Head of caudate nucleus (tissue), 42 donors: ENCODE data around the gene AKNA.

Source experiments
- DNase-seq, 42 donors: peaks; one replicate each; pipeline versions ENCODE4 v3.0.0 to v3.0.0-alpha.2; 2020 to 2021; ENCODE audit warnings: mixed read lengths in 7 of 42
- intact Hi-C: fragments of 100-400 bp; cut with DNase I; formaldehyde crosslinking; loops from one replicate; pipeline ENCODE4 v1.15.0; 2022

Gene AKNA

DNA sequence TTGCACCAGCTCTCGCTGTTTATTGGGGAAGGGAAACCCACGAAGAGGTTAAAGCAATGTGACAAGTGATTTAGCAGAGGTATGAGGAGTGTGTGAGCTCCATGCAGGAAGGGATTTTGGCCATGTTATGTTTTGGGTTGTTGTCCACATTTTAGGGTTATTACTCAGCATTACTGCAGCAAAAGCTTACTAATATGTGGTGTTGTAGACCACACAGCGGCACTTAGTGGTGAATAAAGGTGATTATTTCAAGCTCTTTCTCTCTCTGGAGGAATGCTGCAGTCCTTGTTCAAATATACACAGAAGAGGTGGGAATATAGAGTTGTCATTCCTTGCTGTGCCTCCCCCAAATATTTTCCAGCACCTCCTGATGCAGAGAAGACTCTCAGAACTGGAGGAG is 29.7 kb upstream of the AKNA start:
- intact Hi-C loops, result no loop called here
- DNase-seq, result no peak

DNA sequence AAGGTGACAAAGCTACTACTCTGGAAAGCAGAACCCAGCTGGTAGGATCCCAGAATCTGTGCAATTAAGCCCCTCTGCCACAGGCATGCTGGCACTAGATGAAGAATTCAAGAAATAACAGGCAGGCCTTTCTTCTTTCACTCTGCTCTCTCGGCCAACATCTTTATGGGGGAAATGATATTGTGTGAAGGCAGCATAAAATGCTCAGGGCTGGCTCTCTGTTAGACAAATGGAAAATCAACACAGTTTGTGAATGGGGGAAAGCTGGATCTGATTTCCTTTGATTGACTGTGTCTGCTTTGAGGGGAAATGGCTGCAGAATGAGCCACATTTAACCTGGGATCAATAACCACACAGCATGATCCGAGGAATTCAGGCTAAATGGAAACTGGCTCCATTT is 29.1 kb upstream of the AKNA start:
- intact Hi-C loops, result no loop called here
- no peak for DNase-seq

DNA sequence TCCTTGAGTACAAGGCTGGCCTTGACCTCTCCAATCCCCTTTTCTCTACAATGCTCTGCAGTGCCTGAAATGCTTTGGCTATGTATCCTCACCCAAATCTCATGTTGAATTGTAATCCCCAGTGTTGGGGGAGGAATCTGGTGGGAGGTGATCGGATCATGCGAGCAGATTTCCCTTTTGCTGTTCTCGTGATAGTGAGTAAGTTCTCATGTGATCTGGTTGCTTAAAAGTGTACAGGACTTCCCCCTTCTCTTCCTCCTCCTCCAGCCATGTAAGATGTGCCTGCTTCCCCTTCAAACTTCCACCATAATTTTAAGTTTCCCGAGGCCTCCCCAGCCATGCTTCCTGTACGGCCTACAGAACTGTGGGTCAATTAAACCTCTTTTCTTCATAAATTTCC is 28.5 kb upstream of the AKNA start:
- peak in 6 of 42 donors; percentile 28 to 53 (median 36) for DNase-seq
- intact Hi-C loops, result no loop called here

DNA sequence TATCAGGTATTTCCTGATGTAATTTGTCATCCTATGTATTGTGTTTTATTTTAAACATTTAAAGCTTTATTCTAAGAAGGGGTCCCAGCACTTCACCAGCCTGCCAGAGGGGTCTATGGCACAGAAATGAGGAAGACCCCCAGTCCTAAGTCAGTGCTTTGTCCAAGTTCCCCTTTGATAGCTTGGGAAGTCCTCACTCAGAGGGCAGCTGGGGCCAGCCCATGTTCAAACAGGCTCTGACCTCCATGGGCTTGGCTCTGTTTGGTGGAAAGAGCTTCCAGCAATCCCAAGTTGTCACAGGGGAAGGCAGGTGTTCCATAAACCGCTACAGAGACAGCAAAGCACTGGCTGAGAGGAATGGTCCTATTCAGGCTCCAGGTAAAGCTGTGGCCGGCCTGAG is 26.6 kb upstream of the AKNA start:
- no peak for DNase-seq
- intact Hi-C loops, result no loop called here

DNA sequence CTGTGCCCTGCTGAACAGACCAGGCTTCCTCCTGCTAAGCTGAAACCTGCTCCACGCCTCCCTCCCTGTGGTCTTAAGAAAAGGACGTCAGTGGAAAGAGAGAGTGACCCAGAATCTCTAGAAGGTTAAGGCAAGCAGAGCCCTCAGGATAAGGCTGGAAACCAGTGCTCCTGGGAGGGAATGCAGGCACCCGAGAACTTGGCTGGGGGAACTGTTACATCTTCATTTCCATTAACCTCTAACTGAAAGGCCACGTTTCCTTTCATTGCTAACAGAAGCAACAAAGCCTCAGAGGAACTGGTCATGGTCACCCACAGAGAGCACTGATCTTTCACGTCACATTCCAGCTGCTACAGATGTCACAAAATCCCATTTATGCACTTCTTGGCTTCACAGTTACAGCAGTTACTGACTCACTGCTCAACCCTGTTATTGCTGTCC is 26.1 kb upstream of the AKNA start:
- intact Hi-C loops, result no loop called here
- no peak for DNase-seq

DNA sequence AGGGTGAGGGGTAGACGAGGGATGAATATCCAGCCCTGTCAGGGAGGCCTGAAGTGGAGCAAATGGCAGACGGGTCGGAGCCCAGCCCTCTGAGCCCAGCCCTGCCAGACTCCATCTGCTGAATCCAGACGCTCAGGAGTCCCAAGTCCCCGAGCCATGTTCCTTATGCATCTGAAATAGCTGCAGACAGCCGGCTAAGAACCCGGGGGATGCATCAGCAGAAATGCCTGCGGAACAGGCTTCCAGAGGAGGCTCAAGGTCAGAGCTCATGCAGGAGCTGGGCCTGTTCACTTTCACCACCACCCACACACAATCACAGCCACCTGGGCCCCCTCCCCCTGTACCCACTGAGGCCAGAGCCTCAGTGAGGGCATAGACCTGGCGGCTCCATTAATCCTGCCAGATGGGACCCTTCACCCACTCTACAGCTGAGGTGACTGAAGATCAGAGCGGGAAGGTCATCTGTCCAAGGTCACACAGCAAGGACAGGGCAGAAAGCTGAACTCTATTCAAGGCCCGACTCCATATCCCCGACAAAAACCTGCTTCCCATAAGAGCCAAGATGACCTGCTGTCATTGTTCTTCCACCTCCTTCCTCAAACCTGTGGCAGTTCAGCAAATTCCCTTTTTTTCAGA is 24.4 kb upstream of the AKNA start:
- DNase-seq, result no peak

DNA sequence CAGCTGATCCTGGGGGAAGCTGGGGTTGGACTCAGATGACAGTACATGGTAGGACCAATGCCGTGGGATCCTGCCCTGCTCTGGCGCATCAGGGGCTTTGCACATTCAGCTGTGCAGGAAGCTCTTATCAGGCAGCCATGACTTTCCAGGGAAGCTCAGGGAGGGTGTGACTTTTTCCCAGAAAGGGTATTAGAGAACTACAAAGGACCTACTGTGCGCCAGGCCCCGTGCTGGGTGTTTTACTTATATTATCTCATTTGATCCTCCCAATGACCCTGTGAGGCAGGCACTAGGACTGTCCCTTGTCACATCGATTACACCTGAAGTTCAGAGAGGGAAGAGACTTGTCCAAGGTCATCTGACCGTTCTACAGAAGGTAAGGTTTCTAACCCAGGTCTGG is 23.7 kb upstream of the AKNA start:
- intact Hi-C loops, result no loop called here
- DNase-seq, result no peak

More for the DNA sequence above, 24.4 kb upstream of the AKNA start:
- intact Hi-C loops, result no loop called here

DNA sequence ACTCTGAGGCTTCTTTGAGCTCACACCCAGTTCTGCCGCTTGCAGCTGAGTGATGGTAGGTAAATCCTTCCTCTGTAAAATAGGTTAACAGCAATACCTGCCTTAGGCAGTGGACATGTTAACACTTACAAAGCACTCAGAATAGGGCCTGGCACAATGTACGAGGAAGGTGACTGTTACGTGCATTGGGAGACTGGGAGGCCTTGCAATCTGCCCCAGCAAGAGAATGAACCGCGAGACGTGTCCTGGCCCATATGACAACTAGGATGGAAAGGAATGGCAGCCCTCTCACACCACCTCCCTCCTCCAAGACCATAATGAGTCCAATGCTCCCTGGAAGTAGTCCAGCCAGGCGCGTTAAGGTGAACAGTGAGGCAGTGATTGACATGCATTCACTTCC is 23.1 kb upstream of the AKNA start:
- intact Hi-C loops, result no loop called here
- no peak for DNase-seq

DNA sequence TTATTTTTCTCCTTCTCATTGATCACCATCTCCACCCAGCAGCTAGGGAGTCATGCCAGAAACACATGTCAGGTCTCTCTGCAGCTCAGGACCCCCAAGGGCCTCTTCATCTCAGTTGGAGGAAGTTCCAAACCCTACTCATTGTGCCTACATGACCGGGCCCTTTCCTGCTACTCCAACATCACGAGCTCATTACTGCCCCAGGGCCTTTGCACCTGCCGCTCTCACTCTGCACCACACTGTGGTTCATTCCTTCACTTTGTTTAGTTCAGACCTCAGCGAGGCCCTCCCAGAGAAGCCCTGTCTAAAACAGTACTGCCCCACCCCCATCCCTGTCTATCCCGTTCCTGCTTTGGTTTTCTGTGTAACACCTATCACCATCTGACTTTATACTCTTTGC is 22.1 kb upstream of the AKNA start:
- intact Hi-C loops, result loop anchor here (5.0 kb wide), 1 partner anchor 242 kb away; no protein-coding TSS in a partner anchor
- no peak for DNase-seq

DNA sequence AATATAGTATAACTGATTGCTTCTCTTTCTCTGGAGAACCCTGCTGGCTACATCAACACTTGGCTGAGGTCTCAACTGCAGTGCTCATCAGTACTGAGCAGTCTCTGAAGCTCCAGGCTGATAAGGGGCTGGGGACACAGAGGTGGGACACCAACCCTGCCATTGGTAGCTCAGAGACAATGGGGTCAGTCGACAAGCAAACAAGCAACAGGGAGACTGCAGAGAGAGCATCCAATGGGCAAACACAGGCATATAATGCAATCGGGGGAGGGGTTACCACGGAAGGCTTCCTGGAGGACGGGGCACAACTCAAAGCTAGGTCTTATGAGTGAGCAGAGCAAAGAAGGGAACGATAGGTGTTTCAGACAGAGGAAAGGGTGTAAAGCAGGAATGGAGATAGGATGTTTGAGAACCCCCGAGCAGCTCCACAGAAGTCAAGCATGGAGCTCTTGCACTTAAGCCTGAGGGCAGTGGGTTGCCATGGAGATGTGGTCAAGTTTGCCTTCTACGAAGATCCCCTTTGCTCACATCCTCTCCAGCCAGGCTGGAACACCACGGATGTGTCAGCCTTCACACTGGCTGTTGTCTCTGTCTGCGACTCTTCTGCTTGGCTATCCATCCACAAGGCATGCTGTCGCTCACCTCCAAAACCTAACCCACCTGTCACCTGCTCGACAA is 21.5 kb upstream of the AKNA start:
- intact Hi-C loops, result loop anchor here (5.0 kb wide), 1 partner anchor 243 kb away; no protein-coding TSS in a partner anchor
- no peak for DNase-seq

DNA sequence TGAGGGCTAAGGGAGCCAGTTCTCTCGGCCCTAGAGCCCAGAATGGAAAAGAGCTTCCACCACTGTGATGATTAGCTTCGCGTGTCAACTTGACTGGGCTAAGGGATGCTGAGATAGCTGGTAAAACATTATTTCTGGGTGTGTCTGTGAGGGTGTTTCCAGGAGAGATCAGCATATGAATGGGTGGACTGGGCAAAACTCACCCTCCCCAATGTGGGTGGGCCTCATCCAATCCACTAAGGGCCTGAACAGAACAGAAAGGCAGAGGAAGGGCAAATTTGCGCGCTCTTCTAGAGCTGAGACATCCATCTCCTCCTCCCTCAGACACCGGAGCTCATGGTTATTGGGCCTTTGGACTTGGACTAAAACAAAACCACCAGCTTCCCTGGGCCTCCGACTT is 20.9 kb upstream of the AKNA start:
- intact Hi-C loops, result loop anchor here (5.0 kb wide), 1 partner anchor 244 kb away; no protein-coding TSS in a partner anchor

DNA sequence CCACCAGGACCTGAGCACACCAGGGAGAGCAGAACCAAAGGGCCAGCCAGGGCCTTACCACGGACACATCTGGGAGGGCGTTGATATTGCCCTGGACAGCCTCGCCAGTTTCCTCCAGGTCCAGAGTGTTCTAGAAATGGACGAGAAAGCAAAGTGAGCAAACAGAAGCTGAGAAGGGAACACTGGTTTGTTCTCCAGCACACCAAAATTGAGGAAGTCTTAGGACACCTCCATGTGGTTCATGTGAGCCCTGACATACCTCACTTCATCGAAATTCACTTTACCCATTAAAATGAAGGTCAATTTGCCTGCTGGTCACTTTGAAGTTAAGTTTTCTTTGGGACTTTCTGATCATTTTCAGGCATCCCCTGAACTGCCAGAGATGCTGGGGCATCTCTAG is 20.1 kb upstream of the AKNA start:
- DNase-seq, result no peak
- intact Hi-C loops, result loop anchor here (5.0 kb wide), 1 partner anchor 244 kb away; no protein-coding TSS in a partner anchor

More for the DNA sequence above, 20.9 kb upstream of the AKNA start:
- no peak for DNase-seq

DNA sequence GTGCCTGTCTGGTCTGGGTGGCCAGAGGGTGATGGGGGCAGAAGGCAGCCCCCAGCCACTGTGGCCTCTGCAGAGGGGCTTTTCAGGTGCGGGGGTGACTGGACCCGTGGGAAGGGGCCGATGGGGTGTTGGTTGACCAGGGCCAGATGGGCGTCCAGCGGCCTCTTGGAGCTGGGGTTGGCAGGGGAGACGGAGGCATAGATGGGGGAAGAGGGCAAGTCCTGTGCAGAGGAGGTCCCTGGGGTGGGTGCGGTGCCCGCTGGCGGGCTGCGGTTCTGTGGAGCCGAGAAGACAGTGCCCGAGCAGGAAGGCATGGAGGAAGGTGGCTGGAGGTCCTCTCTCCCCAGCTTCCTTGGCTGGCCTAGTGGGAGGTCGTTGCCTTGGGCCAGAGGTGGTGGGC is 18.7 kb upstream of the AKNA start:
- no peak for DNase-seq
- intact Hi-C loops, result loop anchor here (5.0 kb wide), 1 partner anchor 246 kb away; no protein-coding TSS in a partner anchor

DNA sequence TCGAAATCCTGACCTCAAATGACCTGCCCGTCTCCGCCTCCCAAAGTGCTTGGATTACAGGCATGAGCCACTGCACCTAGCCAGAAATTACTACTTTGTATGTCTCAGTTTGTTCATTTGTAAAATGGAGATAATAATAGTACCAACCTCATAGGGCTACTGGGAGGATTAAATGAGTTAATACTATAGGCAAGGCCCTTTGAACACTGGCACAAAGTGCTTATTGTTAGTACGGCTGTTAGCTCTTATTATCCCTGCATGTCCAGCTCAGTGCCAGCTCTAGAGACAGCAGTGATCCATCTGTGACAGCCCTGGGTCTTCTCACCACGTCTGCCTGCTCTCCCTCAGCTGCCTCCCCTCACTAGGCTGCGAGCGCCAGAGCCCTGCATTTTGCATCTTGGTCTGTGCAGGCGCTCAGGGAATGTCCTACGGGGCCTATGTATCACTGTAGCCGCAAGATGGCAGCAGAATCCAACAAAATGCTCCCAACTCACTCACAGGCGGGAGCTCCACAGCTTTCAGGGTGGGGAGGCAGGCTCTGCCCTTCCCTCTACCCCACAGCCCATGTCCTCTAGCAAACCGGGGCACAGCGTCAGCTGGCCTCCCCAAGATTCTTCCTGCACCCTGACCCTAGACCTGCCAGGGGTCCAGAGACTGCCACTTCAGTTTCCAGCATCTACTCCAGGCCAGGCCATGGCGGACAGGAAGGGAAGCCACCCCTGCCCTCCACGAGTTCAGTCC is 17.7 kb upstream of the AKNA start:
- intact Hi-C loops, result loop anchor here (5.0 kb wide), 1 partner anchor 247 kb away; no protein-coding TSS in a partner anchor
- DNase-seq, result peak; percentile 65 to 93 (median 86)

DNA sequence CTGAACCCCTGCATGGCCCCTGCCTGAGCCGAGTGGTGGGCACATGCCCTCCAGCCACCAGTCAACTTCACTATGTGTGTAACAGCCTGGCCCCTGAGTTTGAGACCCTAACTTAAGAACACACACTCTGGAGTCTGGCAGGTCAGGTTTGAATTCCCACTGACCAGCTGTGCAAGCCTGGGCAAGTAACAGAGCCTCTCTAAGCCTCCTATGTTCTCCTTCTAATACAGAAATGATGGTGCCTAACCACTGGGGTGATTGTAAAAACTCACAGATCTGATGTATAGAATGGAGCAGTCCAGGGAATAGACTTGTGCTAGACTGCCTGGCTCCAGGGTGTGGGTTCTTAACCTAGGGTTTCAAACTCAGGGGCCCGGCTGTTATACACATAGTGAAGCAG is 16.7 kb upstream of the AKNA start:
- intact Hi-C loops, result no loop called here
- no peak for DNase-seq

DNA sequence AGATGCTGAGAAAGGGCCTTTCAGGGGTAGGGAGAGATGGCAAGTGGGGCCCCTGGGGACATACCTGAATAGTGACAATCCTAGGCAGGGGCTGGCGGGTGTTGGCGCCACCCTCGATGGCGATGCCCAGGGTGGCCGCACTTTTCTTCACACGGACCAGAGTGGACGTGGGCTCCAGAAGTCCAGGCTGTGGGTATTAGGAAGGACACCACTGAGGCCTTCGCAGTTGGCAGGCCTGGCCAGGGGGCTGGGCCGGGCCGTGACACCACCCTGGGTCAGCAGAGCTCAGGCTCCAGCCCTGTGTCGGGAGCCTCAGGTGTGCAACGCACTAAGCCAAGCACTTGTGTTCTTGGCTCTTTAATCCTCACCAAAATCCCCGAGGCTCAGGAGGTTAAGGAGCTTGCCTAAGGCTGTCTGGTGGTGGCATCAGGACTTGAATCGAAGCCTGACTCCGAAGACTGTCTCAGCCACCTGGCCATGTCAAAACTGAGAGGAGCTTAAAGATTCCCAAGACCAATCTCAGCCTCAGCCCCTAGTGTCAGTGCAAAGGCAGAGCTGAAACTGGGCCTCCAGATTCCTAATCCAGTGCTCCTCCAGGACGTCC is 15.5 kb upstream of the AKNA start:
- DNase-seq, result no peak
- intact Hi-C loops, result no loop called here

DNA sequence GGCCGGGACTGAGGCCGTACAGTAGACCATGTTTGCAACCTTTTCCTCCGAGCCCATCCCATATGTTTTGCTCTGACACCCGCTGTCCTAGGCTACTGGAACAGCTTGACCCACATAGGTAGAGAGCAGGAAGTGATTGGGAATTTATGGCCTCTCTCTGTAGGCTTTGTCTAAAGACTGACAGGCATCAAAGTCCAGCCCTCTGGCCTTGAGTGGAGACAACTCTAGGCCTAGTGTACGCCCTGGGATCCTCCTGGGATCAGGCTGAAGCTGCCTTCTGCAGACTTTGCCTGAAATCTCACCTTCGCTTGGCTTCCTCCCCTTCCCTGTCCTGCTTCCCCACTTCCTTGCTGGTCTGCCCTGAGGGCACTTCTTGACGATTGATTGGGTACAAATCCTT is 13.6 kb upstream of the AKNA start:
- intact Hi-C loops, result no loop called here
- DNase-seq, result no peak

DNA sequence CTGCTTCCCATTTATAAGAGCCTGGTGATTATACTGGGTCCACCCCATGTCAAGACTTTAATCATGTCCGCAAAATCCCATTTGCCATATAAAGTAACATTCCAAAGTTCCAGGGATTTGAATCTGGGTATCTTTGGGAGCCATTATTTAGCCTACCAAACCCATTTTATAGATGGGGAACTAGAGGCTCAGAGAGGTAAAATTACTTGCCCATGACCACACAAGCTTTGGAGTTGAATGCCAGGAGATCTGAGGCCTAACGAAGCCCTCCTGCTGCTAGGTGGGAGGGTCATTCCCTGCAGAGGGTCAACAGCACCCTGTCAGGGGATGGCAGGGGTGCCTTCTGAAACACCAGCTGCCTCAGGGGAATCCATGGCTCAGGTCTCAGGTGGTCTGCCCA is 13.0 kb upstream of the AKNA start:
- intact Hi-C loops, result no loop called here

DNA sequence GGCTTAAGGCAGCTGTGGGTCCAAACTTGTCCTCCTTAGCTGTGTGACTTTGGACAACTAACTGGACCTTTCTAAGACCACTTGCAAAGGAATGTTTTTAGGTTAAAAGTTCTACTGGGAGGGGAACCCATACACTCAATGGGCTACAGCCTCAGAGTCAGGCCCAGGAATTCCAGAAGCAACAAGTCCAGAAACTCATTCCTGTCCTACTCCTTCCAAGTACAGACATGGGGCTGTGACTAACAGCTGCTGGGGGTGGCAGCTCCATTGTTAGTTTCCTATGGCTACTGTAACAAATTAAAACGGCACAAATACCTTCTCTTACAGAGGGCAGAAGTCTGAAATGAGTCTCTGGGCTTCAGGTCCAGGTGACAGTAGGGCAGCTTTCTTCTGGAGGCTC is 12.4 kb upstream of the AKNA start:
- DNase-seq, result no peak
- intact Hi-C loops, result no loop called here

More for the DNA sequence above, 13.0 kb upstream of the AKNA start:
- DNase-seq, result no peak

DNA sequence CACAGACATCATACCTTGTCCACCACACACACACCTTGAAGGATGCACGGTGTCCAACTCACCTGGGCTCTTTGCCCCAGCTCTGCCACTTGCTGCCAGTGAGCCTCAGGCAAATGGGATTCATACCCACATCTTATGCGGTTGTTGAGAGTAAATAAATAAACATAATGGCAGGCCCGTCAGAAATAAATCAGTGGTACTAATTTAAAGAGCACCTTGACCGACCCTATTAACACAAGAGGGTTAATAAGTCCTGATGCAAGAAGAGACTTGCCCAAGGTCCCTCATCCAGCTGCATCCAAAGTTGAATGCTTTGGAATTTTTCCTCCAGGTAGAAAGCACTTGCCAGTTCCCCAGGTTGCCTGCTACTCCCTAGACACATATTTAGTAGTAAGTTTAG is 11.6 kb upstream of the AKNA start:
- intact Hi-C loops, result no loop called here
- no peak for DNase-seq
